Muscle of back (tissue), 11 donors: ENCODE measurements around the gene PGGHG. TPM values are rescaled to one million over a fixed set of nuclear protein-coding genes. Genes with fewer than 3 reads are reported as not detected.

ENCODE experiments used
- DNase-seq, 3 donors: peaks; one replicate each; pipeline versions ENCODE4 v3.0.0 to v3.0.0-alpha.2; 2013
- polyA plus RNA-seq, 10 donors: library from polyadenylated mRNA; unstranded; fragments of 120-200 nt; gene quantifications; one replicate each; pipeline ENCODE4 v1.2.1, GENCODE V29; 2013; ENCODE audit not compliant: insufficient read length in 10 of 10

The PGGHG gene
- polyA plus RNA-seq, 10 donors, result 3.5 to 15.7 (median 8.5) TPM

- peak in 2 of 3 donors; percentile 33 to 61 for DNase-seq
These were observed 19.6 kb upstream of the PGGHG start for GRCh38 chr11:269146-269890.

DNA sequence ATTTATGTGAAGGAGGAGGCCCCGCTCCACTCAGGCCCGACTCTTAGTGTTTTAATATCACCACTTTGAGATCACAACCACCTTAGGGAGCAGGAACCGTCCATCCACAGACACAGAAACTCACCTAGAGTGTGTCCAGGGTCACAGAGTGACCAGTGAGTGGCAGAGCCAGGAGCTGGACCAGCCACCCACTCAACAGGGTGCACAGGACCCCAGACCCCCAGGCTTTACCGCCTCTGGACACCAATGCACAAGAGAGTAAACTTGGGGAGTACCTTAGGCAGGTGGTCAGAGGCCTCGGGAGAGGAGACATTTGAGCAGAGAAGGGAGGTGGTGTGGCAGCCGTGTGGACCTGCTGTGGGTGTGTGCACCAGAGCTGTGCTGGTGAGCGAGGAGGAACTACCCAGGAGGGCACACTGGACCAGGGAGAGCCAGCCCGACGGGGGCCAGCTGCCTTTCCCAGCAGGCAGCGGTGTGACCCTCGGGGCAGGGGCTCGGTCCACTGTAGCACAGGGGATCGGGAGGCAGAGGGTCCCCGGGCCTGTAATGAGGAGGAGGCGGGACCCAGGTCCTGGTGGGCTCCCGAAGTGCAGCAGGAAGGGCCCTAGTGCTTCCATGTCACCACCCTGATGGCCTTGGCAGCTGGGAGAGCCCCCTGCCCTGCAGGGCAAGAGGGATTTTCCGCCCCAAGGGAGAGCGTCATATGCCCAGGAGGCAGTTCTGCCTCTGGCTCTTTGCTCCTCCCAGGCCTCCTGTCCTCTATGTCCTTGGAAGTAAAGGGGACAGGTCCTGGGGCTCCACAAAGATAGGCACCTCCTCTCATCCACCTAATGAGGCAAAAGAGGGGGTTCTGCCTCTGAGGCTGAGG is 18.2 kb upstream of the PGGHG start:
- DNase-seq, result no peak

DNA sequence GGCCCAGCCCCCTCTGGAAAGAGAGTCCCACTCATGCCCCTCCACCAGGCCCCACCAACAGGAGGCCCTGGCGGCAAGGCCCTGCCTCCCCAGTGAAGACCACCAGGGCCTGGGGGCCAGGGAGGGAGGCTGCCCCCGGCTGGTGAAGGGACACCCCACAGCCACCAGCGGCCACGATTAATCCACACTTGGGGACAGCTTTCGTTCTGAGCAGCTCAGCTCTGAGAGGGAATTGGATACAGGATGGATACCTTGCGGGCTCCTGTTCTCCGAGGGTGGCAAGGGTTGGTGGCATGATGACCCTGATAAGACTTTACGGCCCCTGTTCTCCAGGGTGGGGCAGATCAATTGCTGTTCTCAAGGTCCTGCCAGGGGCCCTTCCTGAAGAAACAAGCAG is 17.6 kb upstream of the PGGHG start:
- no peak for DNase-seq

DNA sequence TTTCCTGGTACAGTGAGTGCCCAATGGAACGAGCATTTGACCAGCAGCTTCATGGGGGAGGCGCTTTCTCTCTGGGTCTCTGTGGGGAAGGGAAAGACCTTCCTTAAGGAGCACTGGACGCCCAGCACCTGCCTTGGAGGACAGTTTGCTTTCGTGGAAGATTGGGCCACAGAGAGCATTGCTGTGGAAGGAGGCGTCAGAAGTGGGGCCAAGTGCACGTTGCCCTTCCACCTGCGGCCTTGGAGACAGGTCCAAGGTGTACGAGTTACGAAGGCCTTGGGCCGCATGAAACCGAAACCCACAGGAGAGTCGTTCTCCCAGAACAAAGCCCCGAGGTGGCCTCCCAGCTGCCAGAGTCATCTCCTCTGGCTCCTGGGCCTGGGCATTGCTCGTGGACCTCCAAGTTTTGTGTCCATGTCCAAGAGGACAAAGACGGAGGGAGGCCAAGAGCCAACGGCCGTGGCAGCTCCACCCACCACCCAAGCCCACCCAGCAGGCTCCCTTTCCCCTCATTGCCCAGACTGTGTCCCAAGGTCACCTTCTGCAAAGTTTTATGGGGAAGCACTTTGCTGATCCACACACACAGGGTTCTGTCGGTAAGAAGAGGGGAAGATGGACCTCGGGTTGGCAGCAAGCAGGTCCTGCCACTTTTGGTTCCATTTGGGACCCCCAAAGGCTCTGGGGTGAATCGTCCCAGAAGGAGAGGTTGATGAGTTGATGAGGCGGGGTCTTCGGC is 16.6 kb upstream of the PGGHG start:
- DNase-seq, result no peak

- no peak for DNase-seq
These were observed 16.1 kb upstream of the PGGHG start for GRCh38 chr11:272931-273198.

DNA sequence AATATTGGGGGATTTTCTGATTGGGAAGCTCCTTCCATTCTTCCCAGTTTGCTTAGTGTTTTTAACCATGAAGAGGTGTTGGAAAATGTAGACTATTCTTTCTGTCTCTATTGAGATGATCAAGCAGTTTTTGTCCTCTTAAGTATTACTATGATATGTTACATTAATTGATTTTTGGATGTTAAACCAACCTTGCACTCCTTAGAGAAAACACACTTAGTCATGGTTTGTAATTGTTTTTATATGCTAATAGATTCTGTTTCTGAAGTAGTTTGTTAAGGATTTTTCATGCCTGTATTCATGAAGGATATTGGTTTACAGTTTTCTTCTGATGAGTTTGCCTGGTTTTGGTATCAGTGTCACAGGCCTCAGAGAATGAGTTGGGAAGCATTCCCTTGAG is 12.7 kb upstream of the PGGHG start:
- no peak for DNase-seq

DNA sequence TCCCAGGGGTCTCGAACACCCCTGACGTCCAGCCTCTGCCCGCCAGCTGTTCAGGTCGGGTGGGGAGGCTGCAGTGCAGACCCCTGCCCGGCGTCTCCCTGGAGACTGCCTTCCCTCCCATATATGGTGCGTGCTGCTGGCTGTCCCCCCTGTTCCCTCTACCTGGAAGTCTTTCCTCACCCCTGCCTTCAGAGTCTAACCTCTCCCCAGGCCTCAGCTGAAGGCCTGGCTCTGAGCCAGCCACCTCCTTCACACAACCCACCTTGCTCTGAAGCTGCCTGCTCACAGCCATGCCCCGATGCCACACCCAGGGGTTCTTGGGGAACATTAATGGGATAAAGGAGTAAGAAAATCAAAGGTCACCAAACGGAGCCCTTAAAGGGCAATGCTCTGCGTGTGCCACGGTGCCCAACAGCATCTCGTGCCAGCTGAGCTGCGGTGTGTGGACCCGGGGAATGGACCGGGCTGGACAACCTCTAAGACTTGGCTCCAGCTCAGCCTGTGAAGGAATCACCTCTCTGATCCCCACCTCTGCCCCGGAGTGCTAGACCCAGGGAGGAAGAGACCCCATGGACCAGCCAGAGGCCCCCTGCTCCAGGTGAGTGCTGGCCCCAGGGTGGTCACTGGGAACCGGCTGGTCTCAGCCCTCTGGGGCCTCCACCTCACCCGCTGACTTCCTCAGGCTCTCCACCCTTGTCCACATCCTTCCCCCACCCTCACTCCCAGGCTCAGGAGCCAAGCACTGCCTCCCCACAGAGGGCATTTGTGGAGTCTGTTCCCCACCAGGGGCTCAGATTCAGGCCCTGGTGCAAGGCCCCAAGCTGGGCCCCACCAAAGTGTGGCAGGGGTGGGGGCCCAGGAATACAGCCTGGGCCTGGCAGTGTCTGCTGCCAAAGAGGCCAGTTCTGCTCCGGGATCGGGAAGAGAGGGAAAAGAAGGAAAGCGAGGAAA is 10.7 kb upstream of the PGGHG start, which contains the start of gene NLRP6:
Gene NLRP6 (plus strand): TSS at position 407 of the 951 bp plus-strand sequence. CDS start 163 bp downstream, at position 570.
- no peak for DNase-seq

DNA sequence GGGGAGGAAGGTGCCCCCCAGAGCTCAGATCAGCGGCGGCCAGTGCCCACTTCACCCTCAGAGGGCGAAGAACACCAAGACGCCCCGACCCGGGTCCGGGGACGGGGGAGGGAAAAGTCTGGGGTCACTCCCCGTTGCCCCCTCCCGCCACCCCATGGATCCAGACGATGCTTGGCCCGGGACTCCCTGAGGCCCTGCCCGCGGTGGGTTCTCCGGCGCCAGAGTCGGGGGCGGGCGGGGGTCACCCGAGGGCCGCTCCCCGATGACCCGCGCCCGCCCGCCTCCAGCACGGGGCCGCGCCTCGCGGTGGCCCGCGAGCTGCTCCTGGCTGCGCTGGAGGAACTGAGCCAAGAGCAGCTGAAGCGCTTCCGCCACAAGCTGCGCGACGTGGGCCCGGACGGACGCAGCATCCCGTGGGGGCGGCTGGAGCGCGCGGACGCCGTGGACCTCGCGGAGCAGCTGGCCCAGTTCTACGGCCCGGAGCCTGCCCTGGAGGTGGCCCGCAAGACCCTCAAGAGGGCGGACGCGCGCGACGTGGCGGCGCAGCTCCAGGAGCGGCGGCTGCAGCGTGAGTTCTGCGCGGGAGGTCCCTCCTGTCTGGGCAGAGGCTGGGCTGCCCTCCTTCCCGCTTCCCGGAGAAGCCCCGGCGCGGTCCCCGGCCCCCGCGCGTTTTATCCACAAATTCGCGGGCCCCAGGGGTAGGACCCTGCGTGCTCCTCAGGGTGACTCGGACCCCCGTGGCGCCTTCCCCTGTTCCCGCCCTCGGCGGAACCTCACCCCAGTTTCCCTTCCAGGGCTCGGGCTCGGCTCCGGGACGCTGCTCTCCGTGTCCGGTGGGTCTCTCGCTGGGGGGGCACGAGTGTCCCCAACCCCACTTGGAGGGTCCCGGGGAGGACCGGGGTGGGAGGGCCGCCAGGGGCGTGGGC is 9.6 kb upstream of the PGGHG start:
- no peak for DNase-seq

GRCh38 chr11:279966-280705 is 8.8 kb upstream of the PGGHG start:
- no peak for DNase-seq

DNA sequence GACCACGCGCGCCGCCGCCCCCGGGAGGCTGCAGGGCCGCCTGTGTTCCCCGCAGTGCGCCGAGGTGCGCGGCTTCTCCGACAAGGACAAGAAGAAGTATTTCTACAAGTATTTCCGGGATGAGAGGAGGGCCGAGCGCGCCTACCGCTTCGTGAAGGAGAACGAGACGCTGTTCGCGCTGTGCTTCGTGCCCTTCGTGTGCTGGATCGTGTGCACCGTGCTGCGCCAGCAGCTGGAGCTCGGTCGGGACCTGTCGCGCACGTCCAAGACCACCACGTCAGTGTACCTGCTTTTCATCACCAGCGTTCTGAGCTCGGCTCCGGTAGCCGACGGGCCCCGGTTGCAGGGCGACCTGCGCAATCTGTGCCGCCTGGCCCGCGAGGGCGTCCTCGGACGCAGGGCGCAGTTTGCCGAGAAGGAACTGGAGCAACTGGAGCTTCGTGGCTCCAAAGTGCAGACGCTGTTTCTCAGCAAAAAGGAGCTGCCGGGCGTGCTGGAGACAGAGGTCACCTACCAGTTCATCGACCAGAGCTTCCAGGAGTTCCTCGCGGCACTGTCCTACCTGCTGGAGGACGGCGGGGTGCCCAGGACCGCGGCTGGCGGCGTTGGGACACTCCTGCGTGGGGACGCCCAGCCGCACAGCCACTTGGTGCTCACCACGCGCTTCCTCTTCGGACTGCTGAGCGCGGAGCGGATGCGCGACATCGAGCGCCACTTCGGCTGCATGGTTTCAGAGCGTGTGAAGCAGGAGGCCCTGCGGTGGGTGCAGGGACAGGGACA is 8.0 kb upstream of the PGGHG start:
- DNase-seq, result no peak

- DNase-seq, result no peak
These were observed 7.3 kb upstream of the PGGHG start for GRCh38 chr11:281486-282161.

DNA sequence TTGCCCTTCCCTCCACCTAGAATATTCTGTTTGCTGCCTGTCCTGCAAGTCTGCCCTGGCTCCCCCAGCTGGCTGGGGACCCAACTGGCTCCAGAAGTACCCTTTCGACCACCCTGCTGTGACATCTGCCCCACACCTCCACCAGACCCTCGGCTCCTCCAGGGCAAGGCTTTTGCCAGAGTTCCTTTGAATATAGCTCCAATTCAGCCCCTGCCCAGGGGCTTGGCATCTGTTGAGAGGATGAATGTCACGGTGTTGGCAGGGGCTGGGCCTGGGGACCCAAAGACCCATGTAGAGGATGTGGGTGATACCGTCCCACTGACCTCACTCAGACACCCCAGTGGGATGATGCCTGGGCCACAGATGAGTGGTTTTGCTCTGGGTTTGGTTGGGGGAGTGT is 6.8 kb upstream of the PGGHG start:
- DNase-seq, result no peak

- no peak for DNase-seq
These were observed 6.1 kb upstream of the PGGHG start for GRCh38 chr11:282630-283360.

GRCh38 chr11:283405-284104 is 5.4 kb upstream of the PGGHG start:
- no peak for DNase-seq

DNA sequence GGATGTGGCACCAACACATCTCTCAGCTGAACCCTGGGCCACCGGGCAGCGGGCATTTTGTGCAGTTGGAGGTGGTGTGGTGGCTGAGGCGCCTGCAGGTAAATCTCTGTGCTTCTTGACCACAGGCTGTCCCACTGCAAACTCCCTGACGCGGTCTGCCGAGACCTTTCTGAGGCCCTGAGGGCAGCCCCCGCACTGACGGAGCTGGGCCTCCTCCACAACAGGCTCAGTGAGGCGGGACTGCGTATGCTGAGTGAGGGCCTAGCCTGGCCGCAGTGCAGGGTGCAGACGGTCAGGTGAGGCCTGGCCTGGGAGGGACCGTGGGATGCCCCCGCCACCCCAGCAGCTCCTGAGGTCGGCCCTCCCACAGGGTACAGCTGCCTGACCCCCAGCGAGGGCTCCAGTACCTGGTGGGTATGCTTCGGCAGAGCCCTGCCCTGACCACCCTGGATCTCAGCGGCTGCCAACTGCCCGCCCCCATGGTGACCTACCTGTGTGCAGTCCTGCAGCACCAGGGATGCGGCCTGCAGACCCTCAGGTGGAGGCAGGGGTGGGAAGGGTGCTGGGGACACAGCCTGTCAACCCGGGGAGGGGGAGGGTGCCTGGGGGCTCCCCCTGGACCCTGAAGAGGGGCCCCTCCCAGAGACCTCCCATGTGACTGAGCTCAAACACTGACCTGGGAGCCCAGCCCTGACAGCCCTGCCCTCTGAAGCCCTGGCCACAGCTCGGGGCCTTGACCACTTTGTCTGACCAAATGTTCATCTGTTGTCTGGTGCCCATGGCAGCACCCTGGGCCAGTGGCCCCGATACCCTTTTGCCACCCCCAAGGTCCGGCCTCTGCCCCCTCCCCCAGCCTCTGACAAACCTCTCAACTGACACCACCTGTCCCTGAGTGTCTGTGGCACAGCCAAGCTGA is 4.6 kb upstream of the PGGHG start:
- no peak for DNase-seq
